ENCODE data around the gene KNOP1.
"Not testable (repeated sequence)": the region's sequence is repeated elsewhere in the genome, so short reads cannot be mapped to it uniquely, and the experiment has no call there.

Gene KNOP1

GRCh38 chr16:19741354-19741753, 23.3 kb upstream of the KNOP1 start:
- DNase-seq (ENCODE audit: low read depth in 3 of 3): no peak

- DNase-seq (ENCODE audit: low read depth in 3 of 3): no peak
Observed at GRCh38 chr16:19737306-19738038, 19.4 kb upstream of the KNOP1 start.

GRCh38 chr16:19735074-19735867, 17.2 kb upstream of the KNOP1 start:
- no peak for DNase-seq (ENCODE audit: low read depth in 3 of 3)

- DNase-seq (ENCODE audit: low read depth in 3 of 3): no peak
Observed at GRCh38 chr16:19733551-19733950, 15.5 kb upstream of the KNOP1 start.

- no peak for DNase-seq (ENCODE audit: low read depth in 3 of 3)
Observed at GRCh38 chr16:19728636-19728965, 10.6 kb upstream of the KNOP1 start.

GRCh38 chr16:19722981-19723380, 5.0 kb upstream of the KNOP1 start:
- no peak for DNase-seq (ENCODE audit: low read depth in 3 of 3)

GRCh38 chr16:19722269-19722952, 4.4 kb upstream of the KNOP1 start:
- no peak for DNase-seq (ENCODE audit: low read depth in 3 of 3)

GRCh38 chr16:19718624-19718965, 568 bp upstream of the KNOP1 start:
- DNase-seq (ENCODE audit: low read depth in 3 of 3): no peak

GRCh38 chr16:19717314-19717713, 713 bp downstream of the KNOP1 start:
- DNase-seq (ENCODE audit: low read depth in 3 of 3): no peak

- DNase-seq (ENCODE audit: low read depth in 3 of 3): not testable (repeated sequence)
Observed at GRCh38 chr16:19716728-19717127, 1.3 kb downstream of the KNOP1 start.

GRCh38 chr16:19716183-19716582, 1.8 kb downstream of the KNOP1 start:
- DNase-seq (ENCODE audit: low read depth in 3 of 3): no peak

GRCh38 chr16:19715566-19715965, 2.5 kb downstream of the KNOP1 start:
- no peak for DNase-seq (ENCODE audit: low read depth in 3 of 3)

GRCh38 chr16:19713697-19714096, 4.3 kb downstream of the KNOP1 start:
- DNase-seq (ENCODE audit: low read depth in 3 of 3): no peak

- DNase-seq (ENCODE audit: low read depth in 3 of 3): no peak
Observed at GRCh38 chr16:19712418-19713058, 5.5 kb downstream of the KNOP1 start.

GRCh38 chr16:19711643-19712042, 6.4 kb downstream of the KNOP1 start:
- DNase-seq (ENCODE audit: low read depth in 3 of 3): no peak

GRCh38 chr16:19710991-19711545, 7.0 kb downstream of the KNOP1 start:
- no peak for DNase-seq (ENCODE audit: low read depth in 3 of 3)

GRCh38 chr16:19710191-19710908, 7.7 kb downstream of the KNOP1 start:
- DNase-seq (ENCODE audit: low read depth in 3 of 3): no peak

- DNase-seq (ENCODE audit: low read depth in 3 of 3): no peak
Observed at GRCh38 chr16:19709381-19710136, 8.5 kb downstream of the KNOP1 start.

- DNase-seq (ENCODE audit: low read depth in 3 of 3): no peak
Observed at GRCh38 chr16:19708296-19709205, 9.5 kb downstream of the KNOP1 start.
